ENCODE measurements around the gene FADD. TPM values are rescaled to one million over a fixed set of nuclear protein-coding genes. Genes with fewer than 3 reads are reported as not detected.
A peak's percentile ranks its signal among the peaks of the same experiment; 100 is the strongest.
"Not testable (repeated sequence)": the region's sequence is repeated elsewhere in the genome, so short reads cannot be mapped to it uniquely, and the experiment has no call there.

Gene FADD
- total RNA-seq, 1 donor from 2014 or later: 25.8 TPM

DNA sequence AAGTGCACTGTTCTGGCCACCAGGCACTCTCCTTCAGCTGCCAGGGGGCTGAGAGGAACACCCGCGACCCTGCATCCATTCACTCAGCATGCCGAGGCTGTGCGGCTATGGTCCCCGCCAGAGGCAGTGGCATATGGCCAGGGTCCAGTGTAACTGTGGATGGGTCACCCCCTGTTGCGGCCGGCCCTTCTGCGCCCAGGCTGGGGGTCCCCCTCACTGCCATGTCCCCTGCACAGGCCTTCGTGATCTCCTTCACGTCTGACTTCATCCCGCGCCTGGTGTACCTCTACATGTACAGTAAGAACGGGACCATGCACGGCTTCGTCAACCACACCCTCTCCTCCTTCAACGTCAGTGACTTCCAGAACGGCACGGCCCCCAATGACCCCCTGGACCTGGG, 20.8 kb upstream of the FADD start:
- DNase-seq (ENCODE audit: low spot score): no peak

DNA sequence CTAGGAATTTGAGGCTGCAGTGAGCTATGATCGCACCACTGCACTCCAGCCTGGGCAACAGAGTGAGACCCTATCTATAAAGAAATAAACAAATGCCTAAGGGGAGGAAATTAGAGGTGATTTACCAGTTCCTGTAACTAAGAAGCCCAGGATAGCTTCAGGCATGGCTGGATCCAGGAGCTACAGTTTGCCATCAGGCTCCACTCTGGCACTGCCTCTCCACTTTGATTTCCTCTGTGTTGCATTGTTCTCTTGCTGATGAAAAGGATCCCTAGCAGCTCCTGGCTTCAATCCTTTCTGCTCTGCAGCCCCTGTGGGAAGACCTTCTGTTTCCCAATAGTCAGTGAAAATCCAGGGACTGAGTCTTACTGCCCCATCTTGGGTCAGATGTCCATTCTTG, 20.1 kb upstream of the FADD start:
- DNase-seq (ENCODE audit: low spot score): no peak

DNA sequence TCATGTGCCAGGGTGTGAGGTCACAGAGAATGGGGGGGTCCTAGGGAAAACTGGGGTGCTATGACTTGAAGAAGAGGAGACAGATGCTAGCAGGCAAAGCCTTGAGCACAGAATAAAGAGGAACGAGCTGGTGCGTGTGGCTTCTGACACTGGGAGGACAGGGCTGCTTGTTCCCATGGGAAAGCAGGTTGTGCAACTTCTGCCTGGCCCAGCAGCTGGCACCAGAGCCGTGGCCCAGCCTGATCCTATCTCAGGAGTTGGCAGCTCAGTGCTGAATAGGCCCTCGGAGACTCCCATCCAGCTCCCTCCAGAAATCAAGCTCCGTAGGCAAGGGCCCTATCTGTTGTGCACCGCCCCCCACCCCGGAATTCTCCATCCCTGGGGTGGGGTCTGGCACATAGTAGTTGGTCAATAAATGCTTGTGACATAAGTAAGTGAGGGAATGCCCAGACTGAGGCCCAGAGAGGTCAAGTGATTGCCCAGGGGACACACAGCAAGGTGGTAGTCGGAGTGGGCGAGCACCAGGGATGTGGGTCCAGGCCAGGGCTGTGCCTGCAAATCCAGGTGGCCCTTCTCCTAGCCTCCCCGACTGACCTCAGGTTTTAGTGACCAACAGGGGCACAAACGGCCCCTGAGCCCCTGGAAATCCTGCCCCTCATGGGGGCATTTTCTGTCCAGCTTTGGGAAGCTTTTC, 19.5 kb upstream of the FADD start:
- DNase-seq (ENCODE audit: low spot score): peak; percentile 64

DNA sequence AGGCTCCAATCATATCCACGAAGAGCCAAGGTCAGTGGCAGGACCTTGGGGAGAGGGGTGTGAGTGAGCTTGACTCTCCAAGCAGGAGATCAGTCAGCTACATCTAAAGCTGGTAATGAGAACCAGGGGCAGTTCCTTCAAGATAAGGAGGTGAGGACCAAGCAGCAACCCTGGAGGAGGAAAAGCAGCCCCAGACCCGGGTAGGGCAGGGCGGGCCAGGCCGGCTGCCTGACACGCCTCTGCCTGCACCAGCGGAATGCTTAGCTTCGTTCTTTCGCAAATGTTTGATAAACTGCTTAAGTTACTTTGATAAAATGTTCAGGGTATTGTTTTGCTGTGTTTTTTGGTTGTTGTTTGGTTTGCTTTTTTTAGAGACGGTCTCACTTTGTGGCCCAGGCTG, 18.7 kb upstream of the FADD start:
- DNase-seq (ENCODE audit: low spot score): no peak

DNA sequence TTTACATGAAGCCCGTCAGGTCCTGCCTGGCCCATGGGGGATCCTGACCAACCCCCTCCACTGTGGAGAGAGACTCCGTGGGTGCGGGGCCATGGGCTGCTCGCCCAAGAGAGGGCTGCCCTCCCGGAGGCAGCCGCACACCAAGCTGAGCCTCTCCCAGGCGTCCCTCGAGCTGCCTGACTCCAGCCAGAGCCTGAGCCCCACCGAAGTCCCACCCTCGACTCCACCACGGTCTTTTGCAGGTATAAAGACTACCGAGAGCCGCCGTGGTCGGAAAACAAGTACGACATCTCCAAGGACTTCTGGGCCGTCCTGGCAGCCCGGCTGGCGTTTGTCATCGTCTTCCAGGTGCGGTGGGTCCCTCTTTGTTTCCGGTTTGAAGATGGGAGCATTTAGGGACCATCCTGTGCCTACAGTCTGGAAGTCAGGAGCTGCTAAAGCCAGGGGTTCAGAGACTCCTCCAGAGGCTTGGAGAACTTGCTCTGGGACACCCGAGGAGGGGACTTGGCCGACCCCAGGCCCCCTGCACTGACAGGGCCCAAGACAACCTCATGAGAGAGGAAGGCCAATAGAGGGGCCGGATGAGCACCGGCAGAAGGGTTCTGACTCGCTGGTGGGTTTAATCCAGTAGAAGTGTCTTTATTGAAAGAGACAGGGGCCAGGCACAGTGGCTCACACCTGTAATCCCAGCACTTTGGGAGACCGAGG, 17.6 kb upstream of the FADD start:
- no peak for DNase-seq (ENCODE audit: low spot score)

DNA sequence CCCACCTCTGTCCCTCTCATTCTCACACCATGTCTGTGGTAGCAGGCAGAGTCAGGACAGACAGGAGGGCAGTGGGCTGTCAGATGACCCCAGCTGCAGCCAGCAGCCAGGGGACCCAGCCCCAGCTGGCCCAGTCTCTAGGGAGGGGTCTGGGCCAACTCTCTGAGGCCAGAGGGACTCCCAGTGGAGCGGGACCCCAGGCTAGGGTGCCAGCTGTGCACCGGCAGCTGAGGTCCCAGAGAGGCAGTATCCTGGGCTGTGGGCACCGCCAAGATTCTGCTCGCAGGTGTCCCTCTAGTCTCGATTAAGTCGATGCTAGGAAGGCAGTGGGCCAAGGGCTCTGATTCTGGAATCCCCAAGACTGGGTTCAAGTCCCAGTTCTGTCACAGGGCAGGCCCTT, 16.7 kb upstream of the FADD start:
- DNase-seq (ENCODE audit: low spot score): no peak

DNA sequence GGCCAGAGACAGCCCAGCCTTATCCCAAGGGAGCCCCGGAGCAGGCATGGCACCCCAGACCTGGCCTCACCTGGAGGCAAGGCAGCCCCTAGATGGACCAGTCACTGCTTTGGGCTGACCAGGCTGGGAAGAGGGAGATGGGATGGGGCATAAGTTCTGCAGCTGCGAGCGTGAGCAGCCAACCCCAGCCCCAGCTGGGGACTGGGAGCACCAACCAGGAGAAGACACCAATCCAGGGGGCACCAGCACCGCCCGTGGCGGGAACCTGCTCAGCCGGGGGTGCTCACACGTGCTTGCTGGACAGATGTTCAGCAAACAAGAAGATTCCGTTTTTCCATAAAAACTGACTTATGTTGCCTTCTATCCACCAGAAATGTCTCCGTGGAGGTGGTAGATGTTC, 16.2 kb upstream of the FADD start:
- DNase-seq (ENCODE audit: low spot score): no peak

DNA sequence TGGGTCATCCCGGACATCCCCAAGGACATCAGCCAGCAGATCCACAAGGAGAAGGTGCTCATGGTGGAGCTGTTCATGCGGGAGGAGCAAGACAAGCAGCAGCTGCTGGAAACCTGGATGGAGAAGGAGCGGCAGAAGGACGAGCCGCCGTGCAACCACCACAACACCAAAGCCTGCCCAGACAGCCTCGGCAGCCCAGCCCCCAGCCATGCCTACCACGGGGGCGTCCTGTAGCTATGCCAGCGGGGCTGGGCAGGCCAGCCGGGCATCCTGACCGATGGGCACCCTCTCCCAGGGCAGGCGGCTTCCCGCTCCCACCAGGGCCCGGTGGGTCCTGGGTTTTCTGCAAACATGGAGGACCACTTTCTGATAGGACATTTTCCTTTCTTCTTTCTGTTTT, 15.3 kb upstream of the FADD start:
- no peak for DNase-seq (ENCODE audit: low spot score)

DNA sequence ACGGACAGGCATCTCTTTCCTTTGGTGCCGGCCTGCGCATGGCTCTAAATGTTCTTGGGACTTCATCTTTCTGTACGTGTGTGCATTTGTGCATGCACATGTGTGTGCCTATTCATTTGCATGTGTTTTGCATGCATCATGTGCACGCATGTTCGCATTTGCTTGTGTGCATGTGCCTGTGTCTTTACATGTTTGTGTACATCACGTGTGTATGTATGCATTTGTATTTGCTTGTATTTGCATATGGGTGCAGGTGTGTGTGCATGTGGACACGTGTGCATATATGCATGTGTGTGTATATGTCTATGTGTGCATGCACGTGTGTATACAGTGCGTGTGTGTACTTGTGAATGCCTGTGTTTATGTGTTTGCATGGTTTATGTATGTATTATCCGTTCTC, 13.5 kb upstream of the FADD start:
- DNase-seq (ENCODE audit: low spot score): no peak

DNA sequence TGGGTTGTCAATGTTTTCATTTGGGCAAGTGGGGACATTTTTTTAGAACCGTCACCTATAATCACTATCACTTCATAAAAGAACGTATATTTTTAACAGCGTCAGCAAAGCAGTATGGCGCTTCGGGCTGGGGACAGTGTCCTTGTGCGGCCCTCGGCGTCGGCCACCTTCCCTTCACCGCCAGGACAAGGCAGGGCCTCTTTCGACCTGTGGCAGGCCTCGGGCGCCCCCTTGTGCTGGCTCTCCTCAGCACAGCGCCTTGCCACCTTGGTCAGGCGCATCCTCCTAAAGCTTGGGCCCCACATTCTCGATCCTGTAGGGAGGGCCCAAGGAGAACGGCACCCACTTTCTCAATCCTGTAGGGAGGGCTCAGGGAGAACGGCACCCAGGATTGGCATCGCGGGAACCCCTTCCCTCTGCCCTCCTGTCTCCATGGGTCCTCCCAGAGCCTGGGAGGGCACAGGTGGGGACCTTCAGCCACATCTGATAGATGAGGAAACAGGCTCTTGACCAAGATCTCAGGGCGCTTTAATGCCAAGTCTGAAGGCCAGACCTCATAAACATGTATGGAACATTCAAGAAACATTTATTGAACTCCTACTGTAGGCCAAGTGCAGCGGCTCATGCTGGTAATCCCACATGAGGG, 11.5 kb upstream of the FADD start:
- DNase-seq (ENCODE audit: low spot score): peak; percentile 75

DNA sequence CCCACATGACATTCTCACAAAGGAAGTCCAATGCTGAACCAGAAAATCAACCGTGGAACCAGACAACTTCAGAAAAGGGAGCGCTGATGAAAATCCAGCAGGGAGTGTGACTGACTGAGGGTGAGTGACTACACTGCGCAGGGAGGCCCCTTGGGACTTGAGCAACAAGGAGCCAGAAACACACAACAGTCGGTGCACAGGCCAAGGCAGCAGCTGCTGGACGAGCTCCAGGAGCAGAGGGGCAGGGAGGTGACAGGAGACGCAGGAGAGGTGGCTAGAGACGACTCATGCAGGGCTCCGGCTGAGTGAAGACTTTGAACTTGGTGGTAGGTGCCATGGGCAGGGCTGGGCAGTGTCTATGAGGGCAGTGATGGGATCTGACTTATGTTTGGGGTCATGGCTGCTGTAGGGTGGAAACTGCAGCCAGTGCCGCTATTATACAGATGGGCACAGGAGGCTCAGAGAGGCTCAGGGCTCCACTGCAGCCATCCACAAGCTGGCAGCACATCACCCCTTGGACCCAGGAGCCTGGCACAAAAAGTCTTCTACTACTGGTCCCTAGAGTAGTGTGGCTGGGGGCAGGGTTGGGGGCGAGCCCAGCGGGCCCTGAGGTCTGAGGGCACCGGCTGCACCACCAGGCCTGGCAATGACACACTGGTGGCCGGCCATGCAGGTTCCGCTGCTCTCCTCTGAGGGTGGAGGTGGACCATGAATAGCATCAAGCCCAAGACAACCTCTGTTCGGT, 10.3 kb upstream of the FADD start:
- no peak for DNase-seq (ENCODE audit: low spot score)

DNA sequence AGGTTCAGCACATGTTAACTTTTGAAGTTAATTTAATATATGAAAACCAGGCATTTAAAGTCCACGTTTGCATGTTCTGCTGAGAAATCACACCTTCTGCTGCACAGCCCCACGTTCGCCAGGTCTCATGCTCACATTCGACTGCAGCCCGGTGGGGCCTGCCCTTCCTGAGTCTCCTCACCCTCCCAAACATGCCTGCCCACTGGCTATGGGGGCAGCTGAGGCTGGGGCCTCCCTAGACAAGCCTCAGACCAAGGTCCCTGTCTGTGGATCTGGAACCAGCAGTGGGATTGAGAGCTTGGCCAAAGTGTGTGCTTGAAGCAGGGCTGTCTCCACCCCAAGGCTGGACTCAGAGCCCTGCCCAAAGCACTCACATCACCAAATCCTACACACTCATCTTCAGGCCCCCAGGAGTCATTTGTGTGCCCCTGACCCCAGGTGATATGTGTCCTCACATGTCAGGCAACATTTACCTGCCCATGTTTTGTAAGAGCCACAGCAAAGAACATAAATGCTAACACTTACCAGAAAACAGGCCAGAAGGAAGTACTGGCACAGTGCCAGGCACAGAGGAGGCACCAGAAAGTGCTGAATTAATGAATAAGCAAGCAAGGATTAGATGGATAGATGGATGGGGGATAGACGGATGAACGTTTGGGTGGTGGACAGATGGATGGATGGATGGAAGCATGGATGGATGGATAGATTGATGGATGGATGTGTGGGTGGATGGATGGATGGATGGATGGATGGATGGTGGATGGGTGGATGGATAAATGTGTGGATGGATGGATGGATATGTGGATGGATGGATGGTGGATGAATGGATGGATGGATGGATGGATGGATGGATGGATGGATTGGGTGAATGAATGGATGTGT, 9.4 kb upstream of the FADD start:
- no peak for DNase-seq (ENCODE audit: low spot score)

DNA sequence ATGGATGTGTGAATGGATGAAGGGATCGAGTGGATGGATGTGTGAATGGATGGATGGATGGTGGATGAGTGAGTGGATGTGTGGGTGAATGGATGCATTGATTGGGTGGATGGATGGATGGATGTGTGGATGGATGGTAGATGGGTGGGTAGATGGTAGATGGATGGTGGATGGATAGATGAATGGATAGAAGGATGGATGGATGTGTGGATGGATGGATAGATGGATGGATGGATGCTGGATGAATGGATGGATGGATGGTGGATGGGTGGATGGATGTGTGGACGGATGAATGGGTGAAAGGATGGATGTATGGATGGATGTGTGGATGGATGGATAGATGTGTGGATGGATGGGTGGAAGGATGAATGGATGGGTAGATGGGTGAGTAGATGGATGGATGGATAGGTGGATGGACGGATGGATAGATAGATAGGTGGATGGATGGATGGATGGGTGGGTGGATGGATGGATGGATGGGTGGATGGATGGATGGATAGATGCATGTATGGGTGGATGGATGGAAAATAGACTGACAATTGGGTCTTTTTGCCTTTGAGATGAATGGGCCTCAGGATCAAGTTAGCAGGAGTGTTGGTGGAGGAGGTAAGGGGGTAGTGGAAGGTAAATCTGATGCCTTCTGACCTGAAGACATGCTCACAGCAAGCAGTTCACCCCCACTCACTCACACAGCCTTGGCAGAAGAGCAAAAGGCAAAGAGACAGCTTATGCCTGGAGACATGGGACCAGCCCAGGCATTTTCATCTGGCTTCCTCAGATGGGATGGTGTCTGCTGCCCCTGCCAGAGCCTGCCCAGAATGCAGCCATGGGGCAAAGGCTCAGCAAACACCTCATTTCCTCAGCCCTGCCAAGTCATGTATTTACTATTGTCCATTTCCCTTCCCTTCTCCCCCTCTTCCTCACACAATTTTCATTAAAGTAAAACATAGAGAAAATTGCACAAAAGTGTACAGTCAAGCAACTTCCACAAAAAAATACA, 8.0 kb upstream of the FADD start:
- no peak for DNase-seq (ENCODE audit: low spot score)

DNA sequence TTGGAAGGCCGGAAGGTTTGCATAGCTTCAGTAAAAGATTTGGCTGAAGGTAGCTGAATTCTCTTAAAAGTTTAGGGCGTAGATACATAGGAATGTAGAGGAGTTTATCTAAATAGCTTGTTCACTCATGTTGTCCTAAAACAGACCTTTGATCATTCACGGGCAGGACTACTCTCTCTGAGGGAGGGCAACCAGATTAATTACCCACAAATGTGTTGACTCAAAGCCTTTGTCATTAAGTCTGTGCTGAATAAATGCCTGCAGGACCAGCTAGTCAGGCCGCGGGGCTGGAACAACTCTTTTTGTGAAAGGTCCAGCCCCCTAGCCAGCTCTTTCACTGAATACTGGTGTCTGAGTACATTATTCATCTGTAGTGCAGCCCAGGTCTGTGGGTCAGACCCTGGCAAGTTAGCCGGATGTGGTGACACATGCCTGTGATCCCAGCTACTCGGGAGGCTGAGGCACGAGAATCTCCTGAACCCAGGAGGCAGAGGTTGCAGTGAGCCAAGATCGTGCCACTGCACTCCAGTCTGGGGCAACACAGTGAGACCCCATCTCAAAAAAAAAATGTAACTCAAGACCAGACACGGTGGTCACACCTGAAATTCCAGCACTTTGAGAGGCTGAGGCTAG, 2.8 kb upstream of the FADD start:
- no peak for DNase-seq (ENCODE audit: low spot score)

DNA sequence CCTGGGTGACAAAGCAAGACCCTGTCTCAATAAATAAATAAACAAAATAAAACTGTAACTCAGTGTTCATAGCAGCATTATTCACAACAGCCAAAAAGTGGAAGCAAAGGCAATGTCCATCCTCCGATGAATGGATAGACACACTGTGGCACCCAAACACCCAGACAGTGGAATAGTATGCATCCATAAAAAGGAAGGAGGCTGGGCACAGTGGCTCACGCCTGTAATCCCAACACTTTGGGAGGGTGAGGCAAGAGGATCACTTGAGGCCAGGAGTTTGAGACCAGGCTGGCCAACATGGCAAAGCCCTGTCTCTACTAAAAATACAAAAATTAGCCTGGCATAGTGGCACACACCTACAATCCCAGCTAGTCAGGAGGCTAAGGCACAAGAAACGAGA, 2.0 kb upstream of the FADD start:
- DNase-seq (ENCODE audit: low spot score): not testable (repeated sequence)

DNA sequence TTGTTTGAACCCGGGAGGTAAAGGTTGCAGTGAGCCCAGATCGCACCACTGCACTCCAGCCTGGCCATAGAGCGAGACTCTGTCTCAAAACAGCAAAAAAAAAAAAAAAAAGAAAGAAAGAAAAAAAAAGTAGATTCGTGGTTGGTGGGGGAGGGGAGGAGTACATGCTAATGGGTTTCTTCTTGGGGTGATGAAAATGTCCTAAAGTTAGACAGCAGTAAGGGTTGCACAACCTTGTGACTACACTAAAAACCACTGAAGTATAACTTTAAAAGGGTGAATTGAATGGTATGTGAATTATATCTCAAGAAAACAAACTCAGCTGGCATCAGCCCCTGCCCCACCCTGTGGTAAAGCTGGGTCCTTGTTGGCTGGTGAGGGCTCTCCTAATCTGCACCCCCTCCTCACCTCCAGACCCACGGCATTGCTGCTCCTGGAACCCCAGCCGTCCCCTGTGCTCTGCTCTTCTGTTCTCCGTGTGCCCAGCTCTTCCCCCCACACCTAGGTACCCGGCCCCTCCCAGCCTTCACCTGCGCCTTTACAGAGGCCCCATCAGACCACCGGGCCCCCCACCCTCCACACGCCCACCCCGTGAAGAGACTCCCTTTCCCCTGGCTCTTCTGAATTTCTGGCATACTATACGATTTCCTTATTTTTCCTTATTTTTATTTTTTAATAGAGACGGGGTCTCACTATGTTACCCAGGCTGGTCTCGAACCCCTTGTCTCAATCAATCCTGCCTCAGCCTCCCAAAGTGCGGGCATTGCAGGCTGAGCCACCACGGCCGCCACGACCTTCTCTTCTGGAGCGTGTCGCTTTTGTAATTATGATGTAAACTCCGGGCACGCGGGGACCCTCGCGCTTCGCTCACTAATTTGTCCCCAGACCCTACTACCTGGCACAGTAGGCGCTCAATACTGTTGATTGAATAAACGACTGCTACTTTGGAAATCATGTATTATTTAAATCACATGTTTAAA, 924 bp upstream of the FADD start:
- no peak for DNase-seq (ENCODE audit: low spot score)

DNA sequence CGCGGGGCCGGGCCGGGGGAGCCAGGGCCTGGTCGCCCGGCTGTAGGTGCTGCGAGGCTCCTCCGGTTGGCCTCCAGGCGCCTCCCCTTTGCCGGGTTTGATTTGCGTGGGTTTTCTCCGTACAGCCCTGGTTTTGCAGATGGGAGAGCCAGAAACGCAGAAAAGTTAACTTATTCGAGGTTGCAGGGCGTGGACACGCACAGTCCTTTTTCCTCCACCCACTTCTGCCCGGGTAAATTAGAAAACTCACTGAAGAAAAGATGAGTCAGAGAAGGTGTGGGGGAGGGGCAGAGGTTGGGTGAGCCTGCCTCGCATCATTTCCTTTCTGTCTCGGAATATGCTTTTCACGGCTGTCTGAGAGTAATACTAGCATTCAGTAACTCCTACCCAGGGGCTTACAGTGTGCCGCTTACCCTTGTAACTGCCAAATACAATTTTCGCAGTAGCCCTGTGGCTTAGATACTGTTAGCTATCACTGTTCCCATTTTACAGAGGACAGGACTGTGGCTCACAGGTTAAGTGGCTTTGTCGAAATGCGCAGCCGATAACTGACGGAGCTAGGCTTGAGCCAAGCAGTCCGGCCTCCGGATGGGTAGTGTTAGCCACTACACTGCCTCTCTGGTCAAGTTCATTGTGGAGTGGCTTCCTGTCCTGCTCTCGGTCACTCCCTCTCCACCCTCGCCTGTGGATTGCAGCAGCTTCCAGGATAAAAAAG, 812 bp downstream of the FADD start:
- DNase-seq (ENCODE audit: low spot score): peak; percentile 86

DNA sequence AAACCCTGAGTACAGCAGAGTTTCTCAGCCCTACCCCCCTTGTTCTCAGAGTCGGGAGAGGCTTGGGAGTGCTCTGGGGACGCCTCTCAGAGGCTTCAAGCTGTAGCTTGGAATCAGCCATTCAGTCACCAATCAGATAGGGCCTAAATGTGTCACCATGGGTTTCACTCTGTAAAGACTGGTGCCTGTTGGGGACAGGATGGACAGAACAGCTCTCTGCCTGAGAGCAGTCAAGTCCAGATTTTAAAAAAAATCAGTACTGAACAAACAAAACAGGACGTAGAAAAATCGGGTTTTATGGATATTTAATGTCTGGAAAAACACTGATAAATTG, 1.3 kb downstream of the FADD start:
- DNase-seq (ENCODE audit: low spot score): no peak
